CD4-positive, alpha-beta T cell treated with Interleukin-17A for 4 hours (primary cell): ENCODE measurements around the gene TMPRSS15.

Source experiments
- DNase-seq: peaks from one replicate; pipeline ENCODE4 v3.0.0-alpha.2; 2020; ENCODE audit warnings: mixed read lengths

The TMPRSS15 gene

GRCh38 chr21:18340387-18340942, 63.1 kb downstream of the TMPRSS15 start:
- no peak for DNase-seq

- DNase-seq, result no peak
Observed at GRCh38 chr21:18335651-18336236, 67.8 kb downstream of the TMPRSS15 start.

GRCh38 chr21:18334066-18334465, 69.5 kb downstream of the TMPRSS15 start:
- no peak for DNase-seq

GRCh38 chr21:18318156-18318555, 85.4 kb downstream of the TMPRSS15 start:
- no peak for DNase-seq

- DNase-seq, result no peak
Observed at GRCh38 chr21:18298228-18298627, 105.4 kb downstream of the TMPRSS15 start.

- DNase-seq, result no peak
Observed at GRCh38 chr21:18294100-18294499, 109.5 kb downstream of the TMPRSS15 start.

GRCh38 chr21:18289876-18290275, 113.7 kb downstream of the TMPRSS15 start:
- DNase-seq, result no peak

- no peak for DNase-seq
Observed at GRCh38 chr21:18285379-18285778, 118.2 kb downstream of the TMPRSS15 start.

- DNase-seq, result no peak
Observed at GRCh38 chr21:18275781-18276180, 127.8 kb downstream of the TMPRSS15 start.

GRCh38 chr21:18274370-18274769, 129.2 kb downstream of the TMPRSS15 start:
- no peak for DNase-seq

GRCh38 chr21:18273400-18273799, 130.2 kb downstream of the TMPRSS15 start:
- DNase-seq, result no peak

- DNase-seq, result no peak
Observed at GRCh38 chr21:18269856-18270255, 133.7 kb downstream of the TMPRSS15 start.

- DNase-seq, result no peak
Observed at GRCh38 chr21:18268906-18269305, 134.7 kb downstream of the TMPRSS15 start.

GRCh38 chr21:18267496-18267895, 136.1 kb downstream of the TMPRSS15 start:
- no peak for DNase-seq

GRCh38 chr21:18265944-18266343, 137.6 kb downstream of the TMPRSS15 start:
- no peak for DNase-seq

- DNase-seq, result no peak
Observed at GRCh38 chr21:18253799-18254198, 149.8 kb downstream of the TMPRSS15 start.

GRCh38 chr21:18253221-18253620, 150.4 kb downstream of the TMPRSS15 start:
- DNase-seq, result no peak

- no peak for DNase-seq
Observed at GRCh38 chr21:18252680-18253079, 150.9 kb downstream of the TMPRSS15 start.

- no peak for DNase-seq
Observed at GRCh38 chr21:18252256-18252655, 151.3 kb downstream of the TMPRSS15 start.

- DNase-seq, result no peak
Observed at GRCh38 chr21:18251065-18251464, 152.5 kb downstream of the TMPRSS15 start.

- DNase-seq, result no peak
Observed at GRCh38 chr21:18249672-18250071, 153.9 kb downstream of the TMPRSS15 start.

GRCh38 chr21:18248171-18248570, 155.4 kb downstream of the TMPRSS15 start:
- DNase-seq, result no peak

- DNase-seq, result no peak
Observed at GRCh38 chr21:18245464-18245967, 158.1 kb downstream of the TMPRSS15 start.

GRCh38 chr21:18244671-18245463, 158.7 kb downstream of the TMPRSS15 start, which contains the start of gene CHODL:
Gene CHODL, plus strand, starts transcription at chr21:18244833. Its CDS starts 391 bp downstream, at chr21:18245224.
- DNase-seq, result no peak
